Gastrocnemius medialis (tissue), 4 donors: ENCODE measurements around the gene NUDT4B.
"Not testable (repeated sequence)": the region's sequence is repeated elsewhere in the genome, so short reads cannot be mapped to it uniquely, and the experiment has no call there.

Experiments
- CTCF ChIP-seq, 5 experiments: fragments of 450-650 bp in 3 of 5; fragments of 200-600 bp in 2 of 5; sonication (generic) in 2 of 5; IDR thresholded peaks in 4 of 5; conservative IDR thresholded peaks in 1 of 5; 1 replicate in 4 of 5; 2 replicates in 1 of 5; pipeline ENCODE4 v1.5.1; 2016 to 2019; ENCODE audit warnings: antibody characterized with exemption in 5 of 5, mild to moderate bottlenecking in 3 of 5, moderate library complexity in 3 of 5
- POLR2A ChIP-seq, 2 donors: fragments of 450-650 bp; IDR thresholded peaks; one replicate each; pipeline ENCODE4 v1.6.1; 2017; ENCODE audit warnings: antibody characterized with exemption in 2 of 2, mild to moderate bottlenecking in 2 of 2, moderate library complexity in 2 of 2

GRCh38 chr1:148734311-148734662 is 14.3 kb upstream of the NUDT4B start:
- not testable (repeated sequence) for TF ChIP-seq POLR2A (IDR thresholded peaks at IDR 0.05); CTCF (IDR thresholded peaks at IDR 0.05 in 4 of 5, conservative IDR thresholded peaks at IDR 0.05 in 1 of 5)
